ENCODE results near the gene CASP3. TPM values are rescaled to one million over a fixed set of nuclear protein-coding genes. Genes with fewer than 3 reads are reported as not detected.
A peak's percentile ranks its signal among the peaks of the same experiment; 100 is the strongest.

CASP3 gene
- total RNA-seq, result 10 to 100 TPM; 20.9 to 35.1 (median 30.2) TPM
- total RNA-seq (2013), result 38.6 TPM

- H3K4me3 ChIP-seq (ENCODE audit: low read length), result peak within 1 kb of the TSS; percentile 89
- H3K4me1 ChIP-seq (ENCODE audit: control insufficient read depth, insufficient read depth, low read length), result peaks cover 29% of the 10 kb centered on the region
- peaks cover 62 to 69% of the 10 kb centered on the region in 2 donors for H3K4me1 Mint-ChIP-seq
- peak; percentile 87 to 97 (median 87) for ATAC-seq
- no peaks in the 10 kb centered on the region for H3K9me3 ChIP-seq (ENCODE audit: control insufficient read depth, insufficient read depth, low read length)
- under 1% methylated on average over 90 of the region's 90 CpGs for WGBS (ENCODE audit: insufficient coverage)
- H3K27ac Mint-ChIP-seq, result peak within 1 kb of the TSS; percentile 89 to 90
- H3K36me3 Mint-ChIP-seq, result no peaks in the 10 kb centered on the region
- intact Hi-C loops (cut with micrococcal nuclease), result loop anchor here (1.0 to 5.0 kb wide), 7 partner anchors 85 to 553 kb away; partner anchors contain the start of genes CENPU, CFAP97 and IRF2
- H3K27me3 ChIP-seq (ENCODE audit: control insufficient read depth, insufficient read depth, low read length), result no peaks in the 10 kb centered on the region
- H3K9me3 Mint-ChIP-seq, result no peaks in the 10 kb centered on the region
- no peak for TF ChIP-seq CTCF (IDR thresholded peaks at IDR 0.05)
- peak within 1 kb of the TSS; percentile 88 for H3K27ac ChIP-seq (ENCODE audit: low read length)
- H3K36me3 ChIP-seq (ENCODE audit: control insufficient read depth, insufficient read depth, low read length), result peaks cover 9% of the 10 kb centered on the region
- H3K4me3 Mint-ChIP-seq, result peak within 1 kb of the TSS; percentile 97
- peak; percentile 94 to 96 for DNase-seq
- no peaks in the 10 kb centered on the region for H3K27me3 Mint-ChIP-seq (ENCODE audit: low read depth in 2 of 2)
Measured at GRCh38 chr4:184649026-184649970, at the start of gene CASP3, which contains the start of gene PRIMPOL. Gene CASP3 (minus strand): TSS chr4:184649447. CDS start chr4:184638453, 10,994 bp downstream. Gene PRIMPOL (plus strand): TSS chr4:184649738. CDS start chr4:184657141, 7,403 bp downstream.

GRCh38 chr4:184697956-184698355 is 48.7 kb upstream of the CASP3 start:
- Histone ChIP-seq H3K27ac (ENCODE audit: low read length) (no peak overlapping the region), H3K36me3 (ENCODE audit: control insufficient read depth, insufficient read depth, low read length) (peaks cover 24% of the 10 kb centered on the region), H3K27me3 (ENCODE audit: control insufficient read depth, insufficient read depth, low read length) (no peaks in the 10 kb centered on the region), H3K9me3 (ENCODE audit: control insufficient read depth, insufficient read depth, low read length) (no peaks in the 10 kb centered on the region), H3K4me3 (ENCODE audit: low read length) (no peak overlapping the region), H3K4me1 (ENCODE audit: control insufficient read depth, insufficient read depth, low read length) (no peaks in the 10 kb centered on the region)
- WGBS (ENCODE audit: insufficient coverage), result 98% methylated on average over 3 of the region's 3 CpGs
- no peak overlapping the region for H3K4me3 Mint-ChIP-seq
- H3K9me3 Mint-ChIP-seq, result no peaks in the 10 kb centered on the region
- no peaks in the 10 kb centered on the region for H3K36me3 Mint-ChIP-seq
- intact Hi-C loops (cut with micrococcal nuclease), result no loop called here
- H3K27ac Mint-ChIP-seq, result no peak overlapping the region
- TF ChIP-seq CTCF (IDR thresholded peaks at IDR 0.05), result no peak
- DNase-seq (no peak), ATAC-seq (no peak)
- H3K4me1 Mint-ChIP-seq, result no peaks in the 10 kb centered on the region
- H3K27me3 Mint-ChIP-seq (ENCODE audit: low read depth in 2 of 2), result no peaks in the 10 kb centered on the region

GRCh38 chr4:184695178-184695896 is 46.1 kb upstream of the CASP3 start:
- Mint-ChIP-seq H3K9me3 (no peaks in the 10 kb centered on the region), H3K36me3 (no peaks in the 10 kb centered on the region), H3K27ac (no peak overlapping the region), H3K27me3 (ENCODE audit: low read depth in 2 of 2) (no peaks in the 10 kb centered on the region), H3K4me3 (no peak overlapping the region), H3K4me1 (no peaks in the 10 kb centered on the region)
- DNase-seq, result no peak
- H3K4me3 ChIP-seq (ENCODE audit: low read length), result no peak overlapping the region
- no peak overlapping the region for H3K27ac ChIP-seq (ENCODE audit: low read length)
- no peak for ATAC-seq
- no peaks in the 10 kb centered on the region for H3K9me3 ChIP-seq (ENCODE audit: control insufficient read depth, insufficient read depth, low read length)
- no CpG with 5 or more reads among the region's 3 CpGs for whole genome bisulfite sequencing (ENCODE audit: insufficient coverage)
- intact Hi-C loops (cut with micrococcal nuclease), result no loop called here
- H3K4me1 ChIP-seq (ENCODE audit: control insufficient read depth, insufficient read depth, low read length), result no peaks in the 10 kb centered on the region
- H3K27me3 ChIP-seq (ENCODE audit: control insufficient read depth, insufficient read depth, low read length), result no peaks in the 10 kb centered on the region
- TF ChIP-seq CTCF (IDR thresholded peaks at IDR 0.05), result no peak
- peaks cover 33% of the 10 kb centered on the region for H3K36me3 ChIP-seq (ENCODE audit: control insufficient read depth, insufficient read depth, low read length)

Measured in natural killer cell (primary cell).